ENCODE data around the gene PNPLA6. TPM values are rescaled to one million over a fixed set of nuclear protein-coding genes. Genes with fewer than 3 reads are reported as not detected.

The PNPLA6 gene
- total and polyA plus RNA-seq, 2 of the 8 experiments (the other 6 are each of a cell fraction or from before 2014, with no cell fraction given), result 55.1 to 121 TPM

GRCh38 chr19:7552781-7553180, 17.3 kb downstream of the PNPLA6 start:
- no peak overlapping the region for H2BK120ac ChIP-seq (replicated peaks; ENCODE audit: low read depth, low read length)
- H4K91ac ChIP-seq (replicated peaks; ENCODE audit: insufficient read length, low read length), result no peak overlapping the region
- H3K4me3 ChIP-seq (ENCODE audit: extremely low read depth in 1 of 4, insufficient read depth in 2 of 4, low read depth in 3 of 4, low read length in 4 of 4), result no peak overlapping the region
- no peak overlapping the region for H2BK12ac ChIP-seq (ENCODE audit: low read depth, low read length)
- H4K5ac ChIP-seq (ENCODE audit: insufficient read length, low read depth, low read length), result no peak overlapping the region
- no peak overlapping the region for H3K27ac ChIP-seq (ENCODE audit: low read depth, low read length)
- DNase-seq (ENCODE audit: low read depth in 1 of 2, low spot score in 2 of 2) (no peak), FAIRE-seq (no peak)
- ChIA-PET POLR2A (ENCODE audit: partially characterized antibody) (interaction anchor here (1.1 to 1.2 kb wide), 2 partner anchors 9 to 44 kb away, joined by 3 read pairs; no protein-coding TSS in a partner anchor), CTCF (ENCODE audit: partially characterized antibody) (no interaction called here)
- no peak overlapping the region for H4K8ac ChIP-seq (ENCODE audit: extremely low read depth, insufficient read depth, low read length)
- peaks cover 9 to 24% (median 14%) of the 10 kb centered on the region in 4 experiments for H3K36me3 ChIP-seq (ENCODE audit: control insufficient read depth in 2 of 4, insufficient read depth in 4 of 4, low read length in 3 of 4)
- H2AK5ac ChIP-seq (ENCODE audit: low read depth, low read length), result no peak overlapping the region
- no peak overlapping the region for H3K4me2 ChIP-seq (ENCODE audit: insufficient read depth in 1 of 2, low read depth in 2 of 2, low read length in 2 of 2)
- H3K27me3 ChIP-seq (replicated peaks in 1 of 4; ENCODE audit: control insufficient read depth in 3 of 4, extremely low read depth in 1 of 4, insufficient read depth in 3 of 4, low read length in 3 of 4), result no peaks in the 10 kb centered on the region
- H3K4me1 ChIP-seq (replicated peaks in 1 of 4; ENCODE audit: control insufficient read depth in 3 of 4, insufficient read depth in 4 of 4, low read length in 3 of 4), result peaks cover 0 to 11% (median 8%) of the 10 kb centered on the region in 4 experiments; a peak in 5 of 7 replicates
- WGBS, 2 experiments (ENCODE audit: extremely low coverage in 1 of 2, insufficient coverage in 1 of 2, insufficient read length in 1 of 2, insufficient replicate concordance in 2 of 2, low coverage in 1 of 2, low lambda C conversion rate in 2 of 2, missing lambda C conversion rate in 1 of 2), result 69% methylated on average over 2 of the region's 2 CpGs; no CpG with 5 or more reads in 1 of the 2 experiments
- H2BK5ac ChIP-seq (ENCODE audit: low read depth, low read length), result no peak overlapping the region
- no peak overlapping the region for H2BK15ac ChIP-seq (ENCODE audit: low read length)
- no peak overlapping the region for H2BK20ac ChIP-seq (ENCODE audit: low read length)
- H3K14ac ChIP-seq (ENCODE audit: insufficient read length), result no peak overlapping the region
- no peak overlapping the region for H2AFZ ChIP-seq (ENCODE audit: low read length)
- no peaks in the 10 kb centered on the region for H3K79me2 ChIP-seq (ENCODE audit: control insufficient read depth in 1 of 2, insufficient read depth in 2 of 2, low read length in 2 of 2)
- H3K79me1 ChIP-seq (ENCODE audit: low read depth, low read length), result no peaks in the 10 kb centered on the region
- H3K23me2 ChIP-seq (ENCODE audit: low read depth, low read length), result peaks cover 2% of the 10 kb centered on the region; the same call in 1 of the 2 replicates
- no peak overlapping the region for H3K9ac ChIP-seq (replicated peaks in 1 of 4; ENCODE audit: extremely low read depth in 1 of 4, low read depth in 3 of 4, low read length in 3 of 4)
- no peak overlapping the region for H3K23ac ChIP-seq (ENCODE audit: insufficient read length)
- H4K20me1 ChIP-seq (replicated peaks in 1 of 2; ENCODE audit: control insufficient read depth in 1 of 2, insufficient read depth in 2 of 2, low read length in 2 of 2), result peaks cover 0 to 4% of the 10 kb centered on the region in 2 experiments
- H3K9me3 ChIP-seq (ENCODE audit: insufficient read depth in 2 of 2, low read depth in 1 of 2, low read length in 1 of 2), result no peaks in the 10 kb centered on the region
- H3K56ac ChIP-seq (replicated peaks; ENCODE audit: insufficient read length, low read depth, low read length), result no peak overlapping the region
- no peak overlapping the region for H3K4ac ChIP-seq (replicated peaks; ENCODE audit: insufficient read length, low read depth, low read length)
- H3K18ac ChIP-seq (ENCODE audit: extremely low read depth, low read length), result no peak overlapping the region
- TF ChIP-seq RXRA (IDR thresholded peaks at IDR 0.05; ENCODE audit: insufficient read depth, low read depth, low read length) (no peak), BACH1 (IDR thresholded peaks at IDR 0.05; ENCODE audit: low read length) (no peak), GABPA (IDR thresholded peaks at IDR 0.05; ENCODE audit: borderline replicate concordance, insufficient read depth, low read length) (no peak), CEBPB (IDR thresholded peaks at IDR 0.05; ENCODE audit: low read depth, low read length) (no peak), RFX5 (IDR thresholded peaks at IDR 0.05; ENCODE audit: borderline replicate concordance, low read depth, low read length) (no peak), HDAC2 (IDR thresholded peaks at IDR 0.05; ENCODE audit: borderline replicate concordance in 1 of 2, low read depth in 2 of 2, low read length in 2 of 2) (no peak), MAFK (IDR thresholded peaks at IDR 0.05; ENCODE audit: low read depth, low read length) (no peak), CBX8 (IDR thresholded peaks at IDR 0.05; ENCODE audit: borderline replicate concordance, low read depth, low read length) (no peak), PHF8 (conservative IDR thresholded peaks at IDR 0.05; ENCODE audit: low read depth, low read length) (no peak), HDAC6 (IDR thresholded peaks at IDR 0.05; ENCODE audit: low read depth, low read length) (no peak), SIRT6 (IDR thresholded peaks at IDR 0.05; ENCODE audit: low read length) (no peak)

All from H1 (cell line).